Panc1 (cell line): Measurements from ENCODE around the gene ASB1. TPM values are rescaled to one million over a fixed set of nuclear protein-coding genes. Genes with fewer than 3 reads are reported as not detected.

ENCODE experiments used
- ATAC-seq: fragments of 200-7000 bp; cut with Tn5 transposase; 2 replicates; pipeline ENCODE4 v1.9.1; 2020; ENCODE audit warnings: mild to moderate bottlenecking, moderate library complexity
- BruUV-seq: library from RNA; stranded (reverse); fragments of 400-500 nt; replicated peaks from 2 replicates; lab custom pipeline; 2021; lab: Mats Ljungman, UMichigan
- CTCF ChIA-PET: fragments of 300-600 bp; sonication (Branson Sonifier 250); formaldehyde crosslinking; loops from one replicate; lab custom pipeline; 2022; ENCODE audit warnings: antibody characterized with exemption; lab: Charles Lee
- POLR2A ChIA-PET: fragments of 300-600 bp; sonication (Branson Sonifier 250); formaldehyde crosslinking; loops from one replicate; lab custom pipeline; 2022; ENCODE audit warnings: antibody characterized with exemption; lab: Charles Lee
- DNase-seq: peaks from one replicate; pipeline ENCODE4 v3.0.0-alpha.2; 2010; ENCODE audit warnings: low read depth, low spot score
- H3K27ac ChIP-seq: 2 replicates; pipeline ENCODE4 v1.5.1; 2011; ENCODE audit warnings: mild to moderate bottlenecking, low read length, inconsistent platforms
- H3K27me3 ChIP-seq: fragments of 200-500 bp; sonication (Bioruptor generic); 2 replicates; pipeline ENCODE4 v1.6.0; 2014; ENCODE audit warnings: low read length, inconsistent platforms; ENCODE audit not compliant: control insufficient read depth, insufficient read depth
- H3K36me3 ChIP-seq: fragments of 200-500 bp; sonication (Bioruptor generic); 2 replicates; pipeline ENCODE4 v1.5.1; 2014; ENCODE audit warnings: inconsistent platforms, mild to moderate bottlenecking, low read length, moderate library complexity; ENCODE audit not compliant: control insufficient read depth, insufficient read depth
- H3K4me1 ChIP-seq: 2 replicates; pipeline ENCODE4 v1.5.1; 2011; ENCODE audit warnings: inconsistent platforms, mild to moderate bottlenecking, low read length, moderate library complexity; ENCODE audit not compliant: control insufficient read depth, insufficient read depth
- H3K4me3 ChIP-seq, 2 experiments: 2 replicates each; pipeline ENCODE4 v1.5.1; 2011 to 2012; ENCODE audit warnings: low read depth in 2 of 2, low read length in 2 of 2, mild to moderate bottlenecking in 2 of 2, inconsistent platforms in 1 of 2, moderate library complexity in 1 of 2
- H3K9me3 ChIP-seq: fragments of 200-500 bp; sonication (Bioruptor generic); 2 replicates; pipeline ENCODE4 v1.5.1; 2014; ENCODE audit warnings: low read depth, mild to moderate bottlenecking, inconsistent platforms, low read length, moderate library complexity; ENCODE audit not compliant: control insufficient read depth, insufficient read depth
- CTCF ChIP-seq: fragments of 450-650 bp; IDR thresholded peaks from 2 replicates; pipeline ENCODE4 v1.5.1; 2017; ENCODE audit warnings: mild to moderate bottlenecking
- POLR2AphosphoS5 ChIP-seq: IDR thresholded peaks from 2 replicates; pipeline ENCODE4 v1.6.1; 2012; ENCODE audit warnings: mild to moderate bottlenecking, low read depth, low read length, moderate library complexity
- REST ChIP-seq, 2 experiments: IDR thresholded peaks; 2 replicates each; pipeline ENCODE4 v1.6.1; 2011 to 2012; ENCODE audit warnings: low read depth in 2 of 2, control low read depth in 1 of 2, low read length in 1 of 2, mild to moderate bottlenecking in 1 of 2, moderate library complexity in 1 of 2; ENCODE audit not compliant: insufficient read depth in 1 of 2
- SIN3A ChIP-seq: IDR thresholded peaks from 2 replicates; pipeline ENCODE4 v1.6.1; 2012; ENCODE audit warnings: low read depth, mild to moderate bottlenecking, low read length, moderate library complexity, borderline replicate concordance; ENCODE audit not compliant: insufficient read depth
- TCF7L2 ChIP-seq: IDR thresholded peaks from 2 replicates; pipeline ENCODE4 v1.6.1; 2011; ENCODE audit warnings: mild to moderate bottlenecking, low read depth, low read length, inconsistent platforms
- in situ Hi-C: cut with HindIII; loops from 2 replicates; pipeline ENCODE4 v1.10.0; 2016; ENCODE audit warnings: low sequenced_read_pairs, low pct_unique_long_range_greater_than_20kb
- intact Hi-C: fragments of 100-400 bp; cut with micrococcal nuclease; formaldehyde crosslinking; loops from one replicate; pipeline ENCODE4 v1.10.0; 2022; ENCODE audit not compliant: unreplicated experiment
- total RNA-seq: library from RNA; stranded (reverse); gene quantifications from one replicate; pipeline ENCODE4 v1.2.1, GENCODE V29; 2021; ENCODE audit not compliant: unreplicated experiment

Gene ASB1
- total RNA-seq, 1 experiment from 2014 or later = 57.3 TPM

GRCh38 chr2:238493880-238494572, 67.3 kb downstream of the ASB1 start:
- ATAC-seq (no peak), DNase-seq (no peak)
- intact Hi-C loops = no loop called here
- BruUV-seq = no TSS peak
- H3K27me3 ChIP-seq = no peaks in the 10 kb centered on the region
- ChIA-PET CTCF (interaction anchor here (0.6 kb wide), 1 partner anchor 433 kb away, joined by 3 read pairs; no protein-coding TSS in a partner anchor), POLR2A (no interaction called here)
- TF ChIP-seq REST (IDR thresholded peaks at IDR 0.05; ENCODE audit: insufficient read depth in 1 of 2, low read depth in 2 of 2, low read length in 1 of 2) = no peak
- TF ChIP-seq POLR2AphosphoS5 = no peak
- no peak for TF ChIP-seq SIN3A
- no peak for TF ChIP-seq TCF7L2
- TF ChIP-seq CTCF = no peak
- H3K36me3 ChIP-seq = no peaks in the 10 kb centered on the region
- H3K4me1 ChIP-seq = no peaks in the 10 kb centered on the region
- H3K9me3 ChIP-seq = no peaks in the 10 kb centered on the region
- in situ Hi-C loops = no loop called here
- no peak overlapping the region for H3K27ac ChIP-seq
- no peak overlapping the region for H3K4me3 ChIP-seq

- in situ Hi-C loops = no loop called here
- CTCF ChIA-PET = no interaction called here
- DNase-seq = no peak
- TF ChIP-seq REST (IDR thresholded peaks at IDR 0.05; ENCODE audit: insufficient read depth in 1 of 2, low read depth in 2 of 2, low read length in 1 of 2) = no peak
- no peak for TF ChIP-seq POLR2AphosphoS5
- TF ChIP-seq SIN3A = no peak
- TF ChIP-seq CTCF = no peak
- no peak for TF ChIP-seq TCF7L2
- ATAC-seq = no peak
- Histone ChIP-seq H3K4me1 (no peaks in the 10 kb centered on the region), H3K9me3 (no peaks in the 10 kb centered on the region), H3K4me3 (no peak overlapping the region), H3K27me3 (no peaks in the 10 kb centered on the region), H3K27ac (no peak overlapping the region), H3K36me3 (no peaks in the 10 kb centered on the region)
- BruUV-seq = no TSS peak
- POLR2A ChIA-PET = no interaction called here
- intact Hi-C loops = no loop called here
Observed at GRCh38 chr2:238494573-238494961, 67.8 kb downstream of the ASB1 start.
